Right ventricle myocardium inferior (tissue), 1 donor: ENCODE data around the gene FGGY. TPM values are rescaled to one million over a fixed set of nuclear protein-coding genes. Genes with fewer than 3 reads are reported as not detected.
"Not testable (repeated sequence)": the region's sequence is repeated elsewhere in the genome, so short reads cannot be mapped to it uniquely, and the experiment has no call there.

Experiments
- ATAC-seq: fragments of 200-7000 bp; cut with Tn5 transposase; one replicate; pipeline ENCODE4 v1.9.1; 2020; ENCODE audit warnings: mild to moderate bottlenecking, moderate library complexity
- DNase-seq: peaks from one replicate; pipeline ENCODE4 v3.0.0; 2021; ENCODE audit errors: missing footprints
- intact Hi-C: fragments of 100-400 bp; cut with DNase I; formaldehyde crosslinking; loops from one replicate; pipeline ENCODE4 v1.11.0; 2022
- long read RNA-seq: library from polyadenylated mRNA; unstranded; transcript quantifications from one replicate; pipeline ENCODE4 v2.0.0, GENCODE V29; 2021
- total RNA-seq: library from RNA; stranded (reverse); fragmentation: NEBNext Ultra II Directional; extraction: Animal tissue kit (Norgen Biotek cat#: 25700); gene quantifications from one replicate; pipeline ENCODE4 v1.2.1, GENCODE V29; 2021
- donor health status: DM: no; HTN: yes; CAD: no; lungs with severe emphysema.

Gene FGGY, protein sequence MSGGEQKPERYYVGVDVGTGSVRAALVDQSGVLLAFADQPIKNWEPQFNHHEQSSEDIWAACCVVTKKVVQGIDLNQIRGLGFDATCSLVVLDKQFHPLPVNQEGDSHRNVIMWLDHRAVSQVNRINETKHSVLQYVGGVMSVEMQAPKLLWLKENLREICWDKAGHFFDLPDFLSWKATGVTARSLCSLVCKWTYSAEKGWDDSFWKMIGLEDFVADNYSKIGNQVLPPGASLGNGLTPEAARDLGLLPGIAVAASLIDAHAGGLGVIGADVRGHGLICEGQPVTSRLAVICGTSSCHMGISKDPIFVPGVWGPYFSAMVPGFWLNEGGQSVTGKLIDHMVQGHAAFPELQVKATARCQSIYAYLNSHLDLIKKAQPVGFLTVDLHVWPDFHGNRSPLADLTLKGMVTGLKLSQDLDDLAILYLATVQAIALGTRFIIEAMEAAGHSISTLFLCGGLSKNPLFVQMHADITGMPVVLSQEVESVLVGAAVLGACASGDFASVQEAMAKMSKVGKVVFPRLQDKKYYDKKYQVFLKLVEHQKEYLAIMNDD
- 28.5 TPM for total RNA-seq
- long read RNA-seq, partial matches to known transcripts = 1 of 13 reads
- long read RNA-seq, other reads (novel, unspliced or antisense) = 12 of 13 reads

- peak; percentile 96 for ATAC-seq
- intact Hi-C loops = loop anchor here (2.0 to 10.0 kb wide), 8 partner anchors 92 to 512 kb away; partner anchors contain the start of gene JUN
- DNase-seq = peak; percentile 99
These were observed at the start of gene FGGY for GRCh38 chr1:59296358-59297256. FGGY (plus strand) TSS chr1:59297094; CDS start chr1:59321550, 24,456 bp downstream.

DNA sequence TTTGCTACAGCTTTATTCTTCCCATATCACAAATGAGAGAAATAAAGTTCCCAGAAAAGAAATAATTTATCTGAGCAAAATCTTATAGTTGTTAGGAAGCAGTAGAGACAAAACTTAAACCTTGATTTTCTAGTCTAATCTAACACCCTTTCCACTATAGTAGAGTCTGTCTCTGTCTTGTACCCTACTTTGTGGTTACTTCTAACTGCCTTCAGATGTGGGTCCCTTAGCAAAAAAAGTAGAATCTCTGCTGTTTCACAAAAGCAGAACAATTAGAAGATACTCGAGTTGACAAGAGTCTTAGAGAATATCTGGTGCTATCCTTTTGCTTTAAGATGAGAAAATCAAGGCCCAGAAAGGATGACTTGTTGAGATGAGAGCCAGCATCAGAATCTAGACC lies 48.1 kb upstream of the FGGY start:
- DNase-seq (no peak), ATAC-seq (no peak)
- intact Hi-C loops = no loop called here

DNA sequence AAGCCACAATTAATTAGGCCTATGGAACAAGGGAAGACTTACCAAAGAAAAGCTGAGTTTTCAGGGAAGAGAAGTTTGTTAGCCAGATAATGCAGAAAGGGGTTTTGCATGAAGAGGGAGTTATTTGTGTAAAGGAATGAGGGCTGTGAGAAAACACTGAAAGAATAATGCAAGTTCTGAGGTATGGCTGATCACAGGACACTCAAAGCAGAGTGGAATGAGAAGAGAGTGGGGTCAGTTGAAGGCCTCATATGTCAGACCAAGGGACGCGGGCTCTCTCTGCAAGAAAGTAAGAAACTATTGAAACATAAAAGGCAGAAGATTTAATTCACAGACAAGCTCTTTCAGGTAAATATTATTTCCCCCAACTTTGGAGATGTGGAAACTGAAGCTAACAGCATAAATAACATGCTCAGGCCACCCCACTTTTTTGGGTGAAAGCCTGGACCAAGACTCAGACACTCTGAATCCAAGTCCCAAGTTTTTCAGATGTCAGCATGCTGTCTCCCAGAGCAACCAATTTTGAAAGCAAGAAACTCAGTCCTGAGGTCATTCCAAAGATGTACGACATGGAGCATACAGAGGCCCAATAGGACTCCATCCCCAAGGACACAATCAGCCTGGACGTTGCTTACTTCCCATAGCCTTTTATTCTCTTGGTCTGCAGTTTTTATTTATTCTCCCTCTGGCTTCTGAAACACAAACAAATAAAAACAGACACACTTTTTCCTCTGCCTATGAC lies 47.3 kb upstream of the FGGY start:
- ATAC-seq (peak; percentile 64), DNase-seq (no peak)
- intact Hi-C loops = no loop called here

- DNase-seq = peak; percentile 57
- ATAC-seq, intact Hi-C loops: not testable (repeated sequence)
These were observed 45.8 kb upstream of the FGGY start for GRCh38 chr1:59251061-59251460.

GRCh38 chr1:59256429-59256828 lies 40.5 kb upstream of the FGGY start:
- ATAC-seq, DNase-seq, intact Hi-C loops: not testable (repeated sequence)

- no peak for ATAC-seq
- no peak for DNase-seq
- intact Hi-C loops = no loop called here
These were observed 38.4 kb upstream of the FGGY start for GRCh38 chr1:59258412-59259032.

- intact Hi-C loops = loop anchor here (10.0 kb wide), 1 partner anchor 107 kb away; no protein-coding TSS in a partner anchor
- peak; percentile 88 for ATAC-seq
- DNase-seq = no peak
These were observed 35.4 kb upstream of the FGGY start for GRCh38 chr1:59261537-59261936.

DNA sequence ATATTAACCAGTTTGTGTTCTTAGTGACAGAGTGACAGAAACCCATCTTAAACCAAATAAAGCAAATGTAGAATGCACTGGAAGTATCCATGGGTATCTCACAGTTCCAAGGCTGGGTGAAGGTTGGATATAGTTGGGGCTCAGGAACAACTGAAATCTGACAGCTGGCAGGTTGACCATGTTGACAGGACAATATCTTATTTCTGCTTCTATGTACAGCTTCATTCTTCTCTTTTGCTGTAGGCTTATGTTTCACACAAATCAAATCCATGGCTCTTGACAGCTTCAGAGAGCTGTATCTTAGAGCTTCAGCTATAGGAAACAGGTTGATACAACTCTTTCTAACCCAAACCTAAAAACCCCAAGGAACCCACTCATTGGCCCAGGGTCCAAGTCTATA lies 34.3 kb upstream of the FGGY start:
- intact Hi-C loops = loop anchor here (10.0 kb wide), 1 partner anchor 108 kb away; no protein-coding TSS in a partner anchor
- ATAC-seq (no peak), DNase-seq (no peak)

GRCh38 chr1:59263111-59263510 lies 33.8 kb upstream of the FGGY start:
- ATAC-seq (no peak), DNase-seq (no peak)
- intact Hi-C loops = loop anchor here (10.0 kb wide), 1 partner anchor 108 kb away; no protein-coding TSS in a partner anchor

GRCh38 chr1:59265622-59266021 lies 31.3 kb upstream of the FGGY start:
- intact Hi-C loops = loop anchor here (10.0 kb wide), 1 partner anchor 111 kb away; no protein-coding TSS in a partner anchor
- ATAC-seq = no peak
- DNase-seq = no peak

DNA sequence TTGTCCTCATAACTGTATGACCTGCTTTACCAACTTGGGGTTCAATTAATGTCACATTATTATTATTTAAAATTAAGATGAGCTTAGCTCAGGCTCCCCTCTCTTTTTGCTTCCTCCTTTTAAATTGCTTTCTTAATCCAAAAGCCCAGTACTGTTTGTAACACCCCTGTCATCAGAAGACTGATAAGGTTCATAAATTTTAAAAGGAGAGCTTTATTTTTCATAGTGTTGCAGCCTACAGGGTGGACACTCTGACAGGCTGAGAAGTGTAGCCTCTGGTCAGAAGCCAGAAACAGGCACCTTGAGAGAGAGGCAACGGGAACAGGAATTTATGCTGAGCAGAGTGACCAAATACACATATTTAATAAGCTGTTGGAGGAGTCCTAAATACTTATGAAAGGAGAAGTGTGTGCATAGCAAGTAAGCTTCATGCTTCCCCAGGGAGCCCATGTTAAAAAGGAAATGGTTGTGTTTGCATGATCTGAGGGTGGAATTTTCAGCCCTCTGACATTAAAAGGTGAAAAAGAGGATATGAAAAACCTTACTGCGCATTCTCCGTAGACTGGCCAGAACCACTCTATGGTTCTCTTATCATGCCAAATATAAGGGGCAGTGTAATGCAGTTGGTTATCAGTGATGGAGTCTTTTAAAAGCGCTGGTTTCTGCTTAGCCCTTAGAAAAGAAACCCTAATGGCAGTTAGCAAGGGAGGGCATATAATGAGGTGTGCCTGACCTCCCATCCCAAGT lies 30.5 kb upstream of the FGGY start:
- ATAC-seq = peak; percentile 59
- no peak for DNase-seq
- intact Hi-C loops = loop anchor here (10.0 kb wide), 1 partner anchor 112 kb away; no protein-coding TSS in a partner anchor

DNA sequence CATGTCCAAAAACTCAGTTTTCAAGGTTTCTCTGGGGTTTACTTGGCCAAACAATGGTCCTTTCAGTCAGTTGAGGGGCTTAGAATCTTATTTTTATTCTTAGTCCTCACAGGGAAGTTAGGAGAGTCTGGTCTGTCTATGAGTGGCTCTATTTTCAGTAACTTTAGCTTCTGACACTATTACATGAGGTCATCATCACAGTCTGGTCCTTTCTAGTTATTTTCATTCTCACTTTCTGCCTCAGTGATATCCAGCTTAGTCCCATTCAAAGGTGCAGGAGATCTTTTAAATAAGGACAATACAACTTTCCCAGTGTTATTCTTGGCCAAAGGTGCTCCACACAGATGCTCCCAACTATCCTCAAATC lies 30.0 kb upstream of the FGGY start:
- DNase-seq (no peak), ATAC-seq (no peak)
- intact Hi-C loops = loop anchor here (10.0 kb wide), 1 partner anchor 112 kb away; no protein-coding TSS in a partner anchor

GRCh38 chr1:59268406-59268805 lies 28.5 kb upstream of the FGGY start:
- ATAC-seq (no peak), DNase-seq (no peak)
- intact Hi-C loops = loop anchor here (10.0 kb wide), 1 partner anchor 114 kb away; no protein-coding TSS in a partner anchor

- ATAC-seq (no peak), DNase-seq (no peak)
- intact Hi-C loops = no loop called here
These were observed 25.2 kb upstream of the FGGY start for GRCh38 chr1:59271561-59272260.

DNA sequence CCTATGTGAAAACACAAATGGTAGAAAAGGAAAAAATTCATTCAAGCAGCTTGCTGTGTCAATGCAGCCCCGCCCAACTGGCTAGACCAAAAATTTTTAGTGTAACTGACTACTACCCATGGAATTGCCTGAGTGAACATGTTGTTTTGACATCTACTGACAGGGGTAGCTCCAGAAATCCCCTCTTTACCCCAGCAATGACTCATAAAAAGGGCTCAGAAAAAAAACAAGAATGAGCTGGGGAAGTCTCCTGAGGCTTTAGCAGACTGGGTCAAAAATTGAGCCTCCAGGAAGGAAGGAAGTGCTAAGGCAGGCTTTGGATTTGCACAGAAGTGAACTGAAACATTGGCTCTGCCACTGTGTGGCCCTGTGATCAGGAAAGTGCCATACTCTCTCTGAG lies 24.4 kb upstream of the FGGY start:
- peak; percentile 42 for ATAC-seq
- intact Hi-C loops = no loop called here
- no peak for DNase-seq

DNA sequence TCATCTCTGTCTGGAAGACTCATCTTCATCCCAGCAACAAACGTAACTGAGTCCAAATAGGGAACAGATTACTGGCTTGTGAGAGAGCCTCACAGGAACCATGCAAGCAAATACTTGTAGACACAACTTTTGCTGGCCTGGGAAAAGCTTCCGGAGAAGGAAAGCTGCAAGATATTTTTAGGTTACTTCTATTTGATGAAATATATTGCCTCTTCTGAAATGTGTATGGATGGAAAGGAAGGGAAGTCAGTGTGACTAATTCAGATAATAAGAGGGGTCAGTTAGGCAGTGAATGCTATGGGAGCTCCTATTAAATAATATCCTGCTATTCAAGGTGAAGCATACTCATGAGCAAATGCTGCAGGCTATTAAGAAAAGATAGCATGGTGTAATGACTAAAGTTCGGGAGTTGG lies 20.4 kb upstream of the FGGY start:
- intact Hi-C loops = no loop called here
- no peak for DNase-seq
- no peak for ATAC-seq
